Kasumi-1 (cell line): ENCODE results near the gene GLT6D1.

Experiments
- DNase-seq, 2 experiments: peaks; one replicate each; lab custom pipeline; 2025; lab: John Stamatoyannopoulos, UW

Gene GLT6D1

GRCh38 chr9:135622415-135623020, 16.8 kb downstream of the GLT6D1 start:
- DNase-seq, result no peak

GRCh38 chr9:135620558-135620957, 18.8 kb downstream of the GLT6D1 start:
- DNase-seq, result no peak

- DNase-seq, result no peak
Measured at GRCh38 chr9:135619599-135619886, 19.8 kb downstream of the GLT6D1 start.

GRCh38 chr9:135618866-135619598, 20.3 kb downstream of the GLT6D1 start:
- no peak for DNase-seq

GRCh38 chr9:135617991-135618411, 21.3 kb downstream of the GLT6D1 start:
- no peak for DNase-seq

- no peak for DNase-seq
Measured at GRCh38 chr9:135617538-135617900, 21.8 kb downstream of the GLT6D1 start.

- DNase-seq, result no peak
Measured at GRCh38 chr9:135616619-135617537, 22.5 kb downstream of the GLT6D1 start.

- DNase-seq, result no peak
Measured at GRCh38 chr9:135615666-135616618, 23.4 kb downstream of the GLT6D1 start.

- no peak for DNase-seq
Measured at GRCh38 chr9:135614821-135615665, 24.3 kb downstream of the GLT6D1 start.

GRCh38 chr9:135613946-135614805, 25.2 kb downstream of the GLT6D1 start:
- no peak for DNase-seq

GRCh38 chr9:135612981-135613910, 26.1 kb downstream of the GLT6D1 start:
- DNase-seq, result no peak

- DNase-seq, result no peak
Measured at GRCh38 chr9:135612437-135612836, 26.9 kb downstream of the GLT6D1 start.

GRCh38 chr9:135611875-135612209, 27.5 kb downstream of the GLT6D1 start:
- DNase-seq, result no peak

GRCh38 chr9:135611142-135611874, 28.0 kb downstream of the GLT6D1 start:
- no peak for DNase-seq

GRCh38 chr9:135610290-135611141, 28.8 kb downstream of the GLT6D1 start:
- no peak for DNase-seq

GRCh38 chr9:135609366-135609955, 29.9 kb downstream of the GLT6D1 start:
- no peak for DNase-seq

- no peak for DNase-seq
Measured at GRCh38 chr9:135608999-135609317, 30.4 kb downstream of the GLT6D1 start.
